NCI-H187 (cell line): Measurements from ENCODE around the gene TMEM139.
"Not testable (repeated sequence)": the region's sequence is repeated elsewhere in the genome, so short reads cannot be mapped to it uniquely, and the experiment has no call there.

Experiments used
- DNase-seq, 2 experiments: peaks; one replicate each; lab custom pipeline; 2025; lab: John Stamatoyannopoulos, UW

Gene TMEM139

GRCh38 chr7:143288836-143289235, 4.1 kb downstream of the TMEM139 start:
- DNase-seq: peak in 1 of 2 experiments; percentile 56

- DNase-seq: no peak
Observed at GRCh38 chr7:143289421-143289820, 4.7 kb downstream of the TMEM139 start.

DNA sequence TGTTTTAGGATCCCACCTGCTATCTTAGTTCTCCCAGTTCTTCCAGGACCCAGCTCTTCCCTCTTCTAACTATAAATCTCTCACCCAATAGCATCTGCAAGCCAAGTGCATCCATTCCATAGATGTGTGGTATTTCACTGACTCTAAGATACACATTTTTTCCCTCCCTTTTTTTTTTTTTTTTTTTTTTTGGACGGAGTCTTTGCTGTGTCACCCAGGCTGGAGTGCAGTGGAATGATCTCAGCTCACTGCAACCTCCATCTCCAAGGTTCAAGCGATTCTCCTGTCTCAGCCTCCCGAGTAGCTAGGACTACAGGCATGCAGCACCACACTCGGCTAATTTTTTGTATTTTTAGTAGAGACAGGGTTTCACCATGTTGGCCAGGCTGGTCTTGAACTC, 5.1 kb downstream of the TMEM139 start:
- DNase-seq: not testable (repeated sequence)

GRCh38 chr7:143290293-143290692, 5.5 kb downstream of the TMEM139 start:
- DNase-seq: no peak

- DNase-seq: no peak
Observed at GRCh38 chr7:143292876-143293275, 8.1 kb downstream of the TMEM139 start.

- DNase-seq: no peak
Observed at GRCh38 chr7:143295870-143296269, 11.1 kb downstream of the TMEM139 start.

- DNase-seq: no peak
Observed at GRCh38 chr7:143296686-143297085, 11.9 kb downstream of the TMEM139 start.

- DNase-seq: no peak
Observed at GRCh38 chr7:143299346-143299745, 14.6 kb downstream of the TMEM139 start.

DNA sequence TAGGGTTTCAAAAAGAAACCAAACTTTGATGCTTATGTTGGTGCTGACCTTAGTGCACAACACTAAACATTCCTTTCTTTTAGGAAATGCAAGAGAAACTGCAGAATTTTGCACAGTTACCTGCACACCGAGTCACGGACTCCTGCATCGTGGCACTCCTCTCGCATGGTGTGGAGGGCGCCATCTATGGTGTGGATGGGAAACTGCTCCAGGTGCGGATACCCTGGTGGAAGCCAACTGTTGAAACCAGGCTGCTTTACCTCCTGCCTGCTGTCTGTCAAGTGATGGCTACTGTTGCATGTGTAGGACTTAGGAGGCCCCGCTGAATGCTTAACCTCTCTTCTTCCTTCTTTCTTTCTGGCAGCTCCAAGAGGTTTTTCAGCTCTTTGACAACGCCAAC, 15.1 kb downstream of the TMEM139 start:
- DNase-seq: no peak

DNA sequence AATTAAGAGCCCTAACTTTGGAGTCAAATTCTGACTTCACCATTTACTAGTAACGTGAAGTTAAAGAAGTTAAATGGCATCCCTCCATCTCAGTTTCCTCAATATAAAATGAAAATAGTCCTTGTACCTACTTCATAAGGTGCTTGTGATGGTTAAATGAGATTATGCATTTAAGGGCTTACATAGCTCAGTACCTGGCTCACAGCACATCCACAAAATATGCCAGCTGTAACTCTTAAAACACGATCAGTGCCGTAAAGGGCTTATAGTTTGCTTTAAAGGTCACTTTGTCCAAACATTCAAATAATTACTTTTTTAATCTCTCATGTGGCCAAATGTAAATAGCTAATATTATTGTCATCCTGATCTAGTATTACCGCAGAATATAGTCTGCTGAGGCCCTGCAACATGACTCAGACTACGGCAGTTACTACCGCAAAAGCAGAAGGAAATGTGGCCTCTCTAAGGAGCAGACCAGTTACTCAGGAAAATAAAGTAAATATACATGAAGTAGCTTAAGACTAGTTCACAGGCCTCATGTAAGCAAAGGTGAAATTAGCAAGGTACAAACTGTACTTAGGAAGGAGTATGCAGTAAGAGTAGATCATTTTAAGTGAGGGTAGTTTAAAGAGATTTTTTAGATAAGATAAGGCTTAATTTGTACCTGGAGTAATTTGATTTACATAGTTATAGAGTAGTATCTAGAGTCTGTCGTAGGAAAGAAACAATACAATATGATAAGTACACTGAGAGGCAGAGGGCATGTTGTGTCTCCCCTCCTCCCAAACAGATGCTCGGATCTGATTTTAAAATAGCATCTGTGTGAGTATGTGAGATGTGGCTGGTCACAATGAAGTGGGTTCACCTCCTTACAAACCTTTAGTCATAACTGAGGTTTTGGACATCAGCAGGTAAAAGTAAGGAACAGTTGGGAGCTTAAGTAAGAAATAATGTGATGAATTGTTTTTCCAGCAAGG, 16.5 kb downstream of the TMEM139 start:
- DNase-seq: no peak

DNA sequence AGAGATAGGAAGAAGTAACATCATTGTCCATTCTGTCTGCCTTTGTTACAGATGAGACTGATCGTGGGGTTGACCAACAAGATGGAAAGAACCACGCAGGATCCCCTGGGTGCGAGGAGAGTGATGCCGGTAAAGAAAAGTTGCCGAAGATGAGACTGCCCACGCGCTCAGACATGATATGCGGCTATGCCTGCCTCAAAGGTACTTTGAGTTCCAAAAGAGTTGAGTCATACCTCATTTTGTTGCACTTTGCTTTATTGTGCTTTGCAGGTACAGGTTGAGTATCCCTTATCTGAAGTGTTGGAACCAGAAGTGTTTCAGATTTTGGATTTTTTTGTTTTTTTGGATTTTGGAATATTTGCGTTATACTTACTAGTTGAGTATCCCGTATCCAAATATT, 19.0 kb downstream of the TMEM139 start:
- no peak for DNase-seq

DNA sequence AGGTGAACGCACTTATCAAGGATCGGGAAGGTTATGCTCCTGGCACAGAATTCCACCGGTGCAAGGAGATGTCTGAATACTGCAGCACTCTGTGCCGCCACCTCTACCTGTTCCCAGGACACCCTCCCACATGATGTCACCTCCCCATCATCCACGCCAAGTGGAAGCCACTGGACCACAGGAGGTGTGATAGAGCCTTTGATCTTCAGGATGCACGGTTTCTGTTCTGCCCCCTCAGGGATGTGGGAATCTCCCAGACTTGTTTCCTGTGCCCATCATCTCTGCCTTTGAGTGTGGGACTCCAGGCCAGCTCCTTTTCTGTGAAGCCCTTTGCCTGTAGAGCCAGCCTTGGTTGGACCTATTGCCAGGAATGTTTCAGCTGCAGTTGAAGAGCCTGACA, 20.2 kb downstream of the TMEM139 start:
- DNase-seq: no peak

- no peak for DNase-seq
Observed at GRCh38 chr7:143305423-143306070, 20.8 kb downstream of the TMEM139 start.

DNA sequence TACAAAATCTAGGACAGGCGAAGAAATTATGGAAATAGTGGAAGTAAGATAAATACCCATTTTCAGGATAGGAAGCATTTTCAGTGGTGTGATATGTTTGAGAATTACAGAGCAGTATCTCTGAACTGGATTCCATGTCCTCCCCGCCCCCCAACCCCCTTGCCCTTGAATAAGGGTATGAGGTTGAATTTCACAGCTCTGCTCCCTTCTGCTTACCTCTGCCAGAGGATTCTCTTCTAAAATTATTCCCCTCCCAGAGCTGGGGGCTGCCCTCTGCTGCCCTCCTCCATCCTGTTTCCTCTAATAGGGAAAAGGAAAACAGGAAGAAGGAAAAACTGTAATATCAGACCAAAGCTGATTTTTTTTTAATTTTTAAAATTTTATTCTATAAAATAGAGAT, 23.9 kb downstream of the TMEM139 start:
- DNase-seq: no peak

GRCh38 chr7:143314127-143314526, 29.4 kb downstream of the TMEM139 start:
- DNase-seq: no peak

DNA sequence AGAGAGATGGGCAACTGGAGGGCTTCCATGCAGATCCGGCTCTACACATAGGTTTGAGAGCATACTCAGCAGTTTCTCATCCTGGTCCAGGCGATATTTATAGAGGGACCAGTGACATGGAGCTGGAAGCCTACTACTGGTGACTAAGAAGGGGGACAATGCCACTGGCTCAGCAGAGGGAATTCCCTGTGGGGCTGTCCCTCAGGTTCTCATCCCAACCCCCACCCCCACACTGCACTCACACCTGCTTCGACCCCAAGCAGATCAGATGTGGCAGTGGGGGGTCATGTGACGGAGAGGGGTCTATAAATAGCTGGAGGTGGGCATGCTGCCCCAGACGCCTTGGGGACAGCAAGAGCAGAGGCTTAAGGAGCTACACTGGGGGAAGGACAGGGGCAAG, 31.0 kb downstream of the TMEM139 start, which contains the start of gene CLCN1:
CLCN1 (plus strand) TSS at position 336 of the 400 bp plus-strand sequence. CDS start 102 bp downstream, outside the sequence.
- DNase-seq: no peak

- no peak for DNase-seq
Observed at GRCh38 chr7:143316492-143316891, 31.7 kb downstream of the TMEM139 start.

- DNase-seq: no peak
Observed at GRCh38 chr7:143318661-143319060, 33.9 kb downstream of the TMEM139 start.

- no peak for DNase-seq
Observed at GRCh38 chr7:143320620-143321019, 35.9 kb downstream of the TMEM139 start.

GRCh38 chr7:143321242-143321641, 36.5 kb downstream of the TMEM139 start:
- no peak for DNase-seq

DNA sequence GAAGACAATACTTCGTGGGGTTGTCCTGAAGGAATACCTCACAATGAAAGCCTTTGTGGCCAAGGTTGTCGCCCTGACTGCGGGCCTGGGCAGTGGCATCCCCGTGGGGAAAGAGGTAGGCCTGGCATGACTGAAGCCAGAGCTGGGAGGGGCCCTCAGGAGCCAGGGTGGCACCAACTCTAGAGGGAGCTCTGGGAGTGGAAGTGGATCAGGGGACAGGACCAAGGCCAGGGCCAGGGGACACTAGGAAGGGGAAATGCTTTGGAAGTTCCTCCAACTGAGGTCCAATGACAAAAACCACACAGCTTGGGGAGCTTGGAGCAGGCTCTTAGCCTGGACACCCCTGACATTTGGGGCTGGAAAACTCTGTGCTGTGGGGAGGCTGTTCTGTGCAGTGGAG, 37.0 kb downstream of the TMEM139 start:
- no peak for DNase-seq

GRCh38 chr7:143322760-143323633, 38.2 kb downstream of the TMEM139 start:
- DNase-seq: no peak
